ENCODE data around the gene WWOX.

DNA sequence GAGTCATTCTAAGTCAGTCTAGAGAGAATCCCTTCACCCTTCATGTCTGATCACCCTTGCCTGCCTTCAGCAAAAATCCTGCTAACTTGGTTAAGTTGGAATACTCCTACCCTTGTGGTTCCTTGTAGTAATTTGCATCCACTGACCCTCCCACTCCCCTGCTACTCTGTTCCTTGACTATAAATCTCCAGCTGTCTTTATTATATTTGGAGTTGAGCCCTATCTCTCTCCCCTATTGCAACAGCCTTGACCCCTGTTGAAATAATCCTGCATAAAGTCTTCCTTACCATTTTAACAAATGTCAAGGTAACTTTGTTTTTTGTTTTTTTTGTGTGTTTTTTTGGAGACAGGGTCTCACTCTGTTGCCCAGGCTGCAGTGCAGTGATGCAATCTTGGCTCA lies 590.1 kb downstream of the WWOX start:
- TF ChIP-seq, protein P1, sequence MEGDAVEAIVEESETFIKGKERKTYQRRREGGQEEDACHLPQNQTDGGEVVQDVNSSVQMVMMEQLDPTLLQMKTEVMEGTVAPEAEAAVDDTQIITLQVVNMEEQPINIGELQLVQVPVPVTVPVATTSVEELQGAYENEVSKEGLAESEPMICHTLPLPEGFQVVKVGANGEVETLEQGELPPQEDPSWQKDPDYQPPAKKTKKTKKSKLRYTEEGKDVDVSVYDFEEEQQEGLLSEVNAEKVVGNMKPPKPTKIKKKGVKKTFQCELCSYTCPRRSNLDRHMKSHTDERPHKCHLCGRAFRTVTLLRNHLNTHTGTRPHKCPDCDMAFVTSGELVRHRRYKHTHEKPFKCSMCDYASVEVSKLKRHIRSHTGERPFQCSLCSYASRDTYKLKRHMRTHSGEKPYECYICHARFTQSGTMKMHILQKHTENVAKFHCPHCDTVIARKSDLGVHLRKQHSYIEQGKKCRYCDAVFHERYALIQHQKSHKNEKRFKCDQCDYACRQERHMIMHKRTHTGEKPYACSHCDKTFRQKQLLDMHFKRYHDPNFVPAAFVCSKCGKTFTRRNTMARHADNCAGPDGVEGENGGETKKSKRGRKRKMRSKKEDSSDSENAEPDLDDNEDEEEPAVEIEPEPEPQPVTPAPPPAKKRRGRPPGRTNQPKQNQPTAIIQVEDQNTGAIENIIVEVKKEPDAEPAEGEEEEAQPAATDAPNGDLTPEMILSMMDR (optimal IDR thresholded peaks at IDR 0.05 in 1 of 3, IDR thresholded peaks at IDR 0.05 in 1 of 3, conservative IDR thresholded peaks at IDR 0.05 in 1 of 3; ENCODE audit: extremely low read depth in 1 of 3, insufficient read depth in 2 of 3, low read length in 3 of 3) = no peak
- no peak for TF ChIP-seq EZH2 (IDR thresholded peaks at IDR 0.05; ENCODE audit: low read length)

Measured in keratinocyte (primary cell).